GM15510 (cell line): ENCODE data around the gene ZNF839.

Experiments used
- POLR2A ChIP-seq: IDR thresholded peaks from 3 replicates; pipeline ENCODE4 v1.6.1; 2011; ENCODE audit warnings: borderline replicate concordance; ENCODE audit not compliant: insufficient read length; ENCODE audit errors: extremely low read depth

ZNF839 gene

GRCh38 chr14:102321456-102322422 is 2.2 kb downstream of the ZNF839 start:
- TF ChIP-seq POLR2A, result no peak

GRCh38 chr14:102323102-102323501 is 3.6 kb downstream of the ZNF839 start:
- TF ChIP-seq POLR2A, result no peak

GRCh38 chr14:102325791-102326345 is 6.3 kb downstream of the ZNF839 start:
- TF ChIP-seq POLR2A, result no peak

- no peak for TF ChIP-seq POLR2A
Observed at GRCh38 chr14:102326583-102326982, 7.0 kb downstream of the ZNF839 start.

- no peak for TF ChIP-seq POLR2A
Observed at GRCh38 chr14:102330806-102331205, 11.3 kb downstream of the ZNF839 start.

GRCh38 chr14:102333390-102333789 is 13.8 kb downstream of the ZNF839 start:
- no peak for TF ChIP-seq POLR2A

- TF ChIP-seq POLR2A, result no peak
Observed at GRCh38 chr14:102333795-102334705, 14.5 kb downstream of the ZNF839 start.

- TF ChIP-seq POLR2A, result no peak
Observed at GRCh38 chr14:102335163-102335562, 15.6 kb downstream of the ZNF839 start.

GRCh38 chr14:102338724-102339123 is 19.2 kb downstream of the ZNF839 start:
- TF ChIP-seq POLR2A, result no peak

- TF ChIP-seq POLR2A, result no peak
Observed at GRCh38 chr14:102341566-102341965, 22.0 kb downstream of the ZNF839 start.

GRCh38 chr14:102342238-102342637 is 22.7 kb downstream of the ZNF839 start:
- TF ChIP-seq POLR2A, result no peak

- TF ChIP-seq POLR2A, result no peak
Observed at GRCh38 chr14:102344084-102344483, 24.5 kb downstream of the ZNF839 start.

GRCh38 chr14:102344485-102344884 is 24.9 kb downstream of the ZNF839 start:
- TF ChIP-seq POLR2A, result no peak

- TF ChIP-seq POLR2A, result no peak
Observed at GRCh38 chr14:102345232-102345631, 25.7 kb downstream of the ZNF839 start.

- TF ChIP-seq POLR2A, result no peak
Observed at GRCh38 chr14:102346645-102347044, 27.1 kb downstream of the ZNF839 start.
